Ectodermal cell (in vitro differentiated cells): ENCODE data around the gene ZIC5.

Source experiments
- H3K27ac ChIP-seq: 2 replicates; pipeline ENCODE4 v1.7.0; 2013; ENCODE audit warnings: mild to moderate bottlenecking, low read depth, low read length; ENCODE audit not compliant: insufficient read depth, poor library complexity, severe bottlenecking
- H3K27me3 ChIP-seq: 2 replicates; pipeline ENCODE4 v1.7.0; 2013; ENCODE audit warnings: mild to moderate bottlenecking, low read length; ENCODE audit not compliant: insufficient read depth, control insufficient read depth, poor library complexity, severe bottlenecking
- H3K36me3 ChIP-seq: one replicate; pipeline ENCODE4 v1.7.0; 2013; ENCODE audit warnings: low read length; ENCODE audit not compliant: control insufficient read depth, insufficient read depth
- H3K4me1 ChIP-seq: one replicate; pipeline ENCODE4 v1.7.0; 2013; ENCODE audit warnings: low read length; ENCODE audit not compliant: control insufficient read depth, insufficient read depth
- H3K4me3 ChIP-seq: 2 replicates; pipeline ENCODE4 v1.7.0; 2013; ENCODE audit warnings: low read depth, low read length, control low read depth; ENCODE audit not compliant: insufficient read depth
- H3K9me3 ChIP-seq: 2 replicates; pipeline ENCODE4 v1.7.0; 2013; ENCODE audit warnings: mild to moderate bottlenecking, low read length, moderate library complexity; ENCODE audit not compliant: control insufficient read depth
- WGBS, 2 experiments: methylation state at CpG; one replicate each; pipeline ENCODE4 v1.1.7; 2013; ENCODE audit warnings: missing lambda C conversion rate in 2 of 2; 5-methylcytosine and 5-hydroxymethylcytosine counted together

ZIC5 gene

DNA sequence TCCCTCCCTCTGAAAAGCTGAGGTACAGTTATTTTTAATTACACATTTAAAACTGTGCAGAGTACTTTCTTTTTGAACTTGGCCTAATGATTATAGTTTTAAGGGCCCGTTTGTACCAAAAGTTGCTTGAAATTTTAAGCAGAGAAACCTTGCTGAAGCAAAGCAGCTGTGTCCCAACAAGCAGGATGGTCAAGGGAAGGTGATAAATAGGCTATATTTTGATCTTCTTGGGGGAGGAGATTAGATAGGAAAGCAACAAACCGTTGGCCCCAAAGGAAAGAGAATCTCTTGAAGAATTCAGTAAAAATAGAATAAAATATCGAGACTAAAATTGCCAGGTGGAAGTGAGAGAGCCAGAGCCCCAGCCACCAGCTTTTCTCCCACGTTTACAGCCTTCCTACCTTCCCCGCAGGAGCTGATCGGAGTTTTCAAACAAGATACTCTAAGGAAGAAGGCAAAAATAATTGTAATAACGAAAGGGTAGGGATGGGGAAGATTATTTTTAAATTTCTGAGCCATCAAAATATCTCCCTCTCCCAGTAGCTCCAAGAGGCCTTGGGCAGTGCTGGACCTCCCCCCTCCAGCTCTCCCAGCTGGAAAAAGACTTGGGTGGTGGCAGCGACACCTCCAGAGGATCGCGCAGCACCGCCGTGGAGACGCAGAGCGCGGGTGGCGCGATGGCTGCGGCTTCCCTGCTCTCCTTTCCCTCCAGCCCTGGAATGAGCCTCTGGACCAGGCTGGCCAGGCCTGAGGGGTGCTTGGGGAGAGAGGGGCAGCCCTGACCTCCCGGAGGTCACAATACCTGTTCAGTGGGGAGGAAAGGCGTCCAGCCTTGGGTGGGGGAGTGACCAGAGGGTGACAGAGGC is 15.8 kb upstream of the ZIC5 start:
- peaks cover 40% of the 10 kb centered on the region for H3K36me3 ChIP-seq
- H3K27ac ChIP-seq, result peak overlapping the region; percentile 64
- H3K9me3 ChIP-seq, result no peaks in the 10 kb centered on the region
- peak overlapping the region; percentile 99 for H3K4me3 ChIP-seq
- H3K27me3 ChIP-seq, result peaks cover 44% of the 10 kb centered on the region
- H3K4me1 ChIP-seq, result peaks cover 20% of the 10 kb centered on the region
- 4 to 7% methylated on average over 19 of the region's 20 CpGs for WGBS, 2 experiments

DNA sequence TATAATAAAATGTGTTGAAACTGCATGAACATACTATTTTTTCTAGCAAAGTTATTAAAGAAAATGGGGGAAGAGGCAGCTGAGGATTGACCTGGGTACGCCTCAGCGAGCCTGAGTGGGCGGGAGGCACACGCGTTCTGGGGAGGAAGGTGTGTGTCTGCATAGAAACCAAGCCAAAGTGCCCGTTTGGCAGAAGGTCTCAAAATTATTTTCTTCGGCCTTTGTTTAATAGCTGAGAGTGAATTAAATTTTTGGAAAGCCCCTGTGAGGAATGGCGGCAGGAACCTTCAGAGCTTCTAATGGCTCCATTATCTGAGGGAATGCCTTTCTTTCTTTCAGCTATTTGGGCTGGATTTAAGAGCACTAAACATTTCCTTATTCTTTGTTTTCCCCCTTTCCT is 15.2 kb upstream of the ZIC5 start:
- no peaks in the 10 kb centered on the region for H3K9me3 ChIP-seq
- peak overlapping the region; percentile 99 for H3K4me3 ChIP-seq
- peak overlapping the region; percentile 64 for H3K27ac ChIP-seq
- H3K36me3 ChIP-seq, result peaks cover 44% of the 10 kb centered on the region
- peaks cover 13% of the 10 kb centered on the region for H3K4me1 ChIP-seq
- WGBS, 2 experiments, result 9 to 11% methylated on average over 8 of the region's 8 CpGs
- peaks cover 38% of the 10 kb centered on the region for H3K27me3 ChIP-seq

DNA sequence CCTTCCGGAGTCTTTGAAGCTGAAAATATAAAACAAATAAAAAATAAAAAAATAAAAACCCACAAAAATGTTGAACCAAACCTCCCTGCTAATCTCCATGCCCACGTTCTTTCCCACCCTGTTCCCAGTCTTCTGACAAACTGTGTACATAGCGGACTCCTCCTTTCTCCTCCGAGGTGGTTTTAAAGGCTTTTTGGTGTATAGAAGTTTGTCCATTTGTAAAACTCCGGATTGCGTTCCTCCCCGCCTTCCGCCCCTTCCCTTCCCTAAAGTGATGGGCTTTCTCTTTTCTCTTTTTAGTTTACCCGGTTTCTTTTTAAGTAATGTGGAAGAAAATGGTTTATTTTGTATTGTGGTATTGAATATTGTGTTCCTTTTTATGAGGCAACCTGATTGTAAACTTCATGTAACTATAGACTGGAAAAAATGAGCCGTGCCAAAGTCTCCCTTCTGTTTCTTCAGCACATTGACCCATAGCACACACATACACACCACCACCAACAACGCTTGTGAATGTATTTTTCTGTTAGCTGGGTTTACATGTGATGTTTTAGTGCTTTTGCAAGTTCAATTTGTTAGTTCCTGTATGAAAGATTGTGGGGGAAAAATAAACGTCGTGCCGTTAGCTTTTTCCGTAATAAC is 14.4 kb upstream of the ZIC5 start:
- Histone ChIP-seq H3K27me3 (peaks cover 31% of the 10 kb centered on the region), H3K36me3 (peaks cover 44% of the 10 kb centered on the region), H3K27ac (peak overlapping the region; percentile 64), H3K4me3 (peak overlapping the region; percentile 99), H3K4me1 (peaks cover 10% of the 10 kb centered on the region), H3K9me3 (no peaks in the 10 kb centered on the region)
- WGBS, 2 experiments, result 0 to 17% methylated on average over 2 to 10 of the region's 15 CpGs

DNA sequence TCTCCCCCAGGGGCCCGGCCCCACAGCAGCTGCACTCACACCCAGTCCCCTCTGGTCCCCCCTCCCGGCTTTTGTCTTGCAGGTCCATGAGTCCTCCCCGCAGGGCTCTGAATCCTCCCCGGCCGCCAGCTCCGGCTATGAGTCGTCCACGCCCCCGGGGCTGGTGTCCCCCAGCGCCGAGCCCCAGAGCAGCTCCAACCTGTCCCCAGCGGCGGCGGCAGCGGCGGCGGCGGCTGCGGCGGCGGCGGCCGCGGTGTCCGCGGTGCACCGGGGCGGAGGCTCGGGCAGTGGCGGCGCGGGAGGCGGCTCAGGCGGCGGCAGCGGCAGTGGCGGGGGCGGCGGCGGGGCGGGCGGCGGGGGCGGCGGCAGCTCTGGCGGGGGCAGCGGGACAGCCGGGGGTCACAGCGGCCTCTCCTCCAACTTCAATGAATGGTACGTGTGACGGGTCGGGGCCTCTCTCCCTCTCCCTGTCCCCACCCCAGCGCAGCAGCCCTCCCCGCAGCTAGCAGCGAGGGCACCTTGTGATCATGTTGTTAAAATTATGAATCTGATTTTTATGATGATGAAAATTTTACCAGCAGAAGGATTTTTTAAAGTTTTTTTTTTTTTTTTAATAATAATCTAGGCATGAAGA is 13.8 kb upstream of the ZIC5 start:
- peak overlapping the region; percentile 99 for H3K4me3 ChIP-seq
- peaks cover 24% of the 10 kb centered on the region for H3K27me3 ChIP-seq
- H3K27ac ChIP-seq, result peak overlapping the region; percentile 97
- no peaks in the 10 kb centered on the region for H3K9me3 ChIP-seq
- peaks cover 44% of the 10 kb centered on the region for H3K36me3 ChIP-seq
- peaks cover 4% of the 10 kb centered on the region for H3K4me1 ChIP-seq
- 0% methylated on average over 52 of the region's 55 CpGs for WGBS, 2 experiments

DNA sequence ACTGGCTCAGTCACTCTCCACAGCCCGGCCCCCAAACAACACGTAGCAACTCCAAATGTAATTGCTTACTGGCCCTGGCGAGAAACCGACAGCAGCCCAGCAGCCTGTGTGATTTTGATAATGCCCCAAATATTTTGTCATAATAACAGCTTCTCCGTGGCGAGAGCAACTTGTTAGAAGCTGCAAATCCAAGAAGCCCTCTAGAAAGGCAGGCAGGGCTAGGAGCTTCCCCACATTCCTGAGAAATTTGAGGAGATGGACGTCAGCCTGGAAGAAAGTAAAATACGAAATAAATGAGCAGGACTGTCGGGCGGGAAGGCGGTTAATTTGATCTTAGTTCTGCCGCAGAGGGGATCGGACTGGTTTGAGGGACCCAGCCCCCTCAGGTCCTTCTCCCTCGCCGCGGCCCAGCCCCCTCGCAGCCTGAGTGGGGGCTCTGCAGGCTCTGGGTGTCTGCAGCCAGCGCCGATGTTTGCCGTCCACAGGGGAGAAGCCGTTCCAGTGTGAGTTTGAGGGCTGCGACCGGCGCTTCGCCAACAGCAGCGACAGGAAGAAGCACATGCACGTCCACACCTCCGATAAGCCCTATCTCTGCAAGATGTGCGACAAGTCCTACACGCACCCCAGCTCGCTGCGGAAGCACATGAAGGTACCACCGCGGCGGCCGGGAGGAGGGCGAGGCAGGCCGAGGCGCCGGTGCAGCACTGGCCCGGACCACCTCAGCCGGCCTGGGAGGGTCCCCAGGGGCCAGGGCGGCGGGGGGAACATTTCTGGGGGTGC is 13.1 kb upstream of the ZIC5 start:
- Histone ChIP-seq H3K4me3 (peak overlapping the region; percentile 99), H3K27ac (peak overlapping the region; percentile 97), H3K27me3 (peaks cover 17% of the 10 kb centered on the region), H3K36me3 (peaks cover 44% of the 10 kb centered on the region), H3K4me1 (no peaks in the 10 kb centered on the region), H3K9me3 (no peaks in the 10 kb centered on the region)
- 0% methylated on average over 44 of the region's 44 CpGs for WGBS, 2 experiments

DNA sequence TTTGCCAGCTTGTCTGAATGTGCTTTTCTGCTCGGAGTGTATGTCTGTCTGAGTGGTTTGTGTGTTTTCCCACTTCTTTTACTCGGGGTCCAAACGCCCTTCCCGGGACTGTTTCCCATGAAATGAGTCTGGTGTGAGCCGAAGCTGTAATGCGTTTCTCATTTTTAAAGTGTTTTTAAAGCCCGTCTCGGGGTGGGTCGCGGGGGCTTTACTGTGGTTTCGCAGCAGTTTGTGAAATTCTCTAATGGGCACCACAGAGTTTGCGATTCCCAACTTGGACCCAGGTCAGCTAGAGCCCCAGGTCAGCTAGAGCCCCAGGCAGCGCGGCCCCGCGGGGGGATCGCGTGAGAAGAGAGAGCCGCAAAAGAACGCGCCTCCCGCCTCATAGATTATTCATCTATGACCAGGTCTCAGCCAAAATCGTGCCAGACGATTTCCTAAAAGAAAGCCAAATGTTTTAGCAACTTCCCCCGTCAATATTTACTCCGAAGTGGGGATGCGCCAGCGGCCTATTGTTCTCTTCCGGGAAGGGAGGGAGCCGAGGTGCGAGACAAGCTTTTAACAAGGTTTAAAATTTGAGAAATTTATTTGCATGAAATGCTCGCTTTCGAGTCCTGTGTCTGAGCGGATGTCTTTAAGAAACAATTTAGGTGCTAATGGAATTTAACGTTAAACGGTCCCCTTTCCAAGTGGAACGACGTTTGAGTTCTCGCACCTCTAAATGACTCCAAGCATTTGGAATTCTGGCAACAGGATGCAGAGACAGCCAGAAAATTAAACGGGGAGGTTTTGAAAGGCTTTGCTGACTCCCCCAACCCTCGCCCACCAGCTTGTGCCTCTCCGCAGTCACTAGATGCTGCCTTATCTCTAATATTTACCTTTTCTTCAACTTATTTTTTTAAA is 12.2 kb upstream of the ZIC5 start:
- Histone ChIP-seq H3K4me1 (peaks cover 4% of the 10 kb centered on the region), H3K27ac (peak overlapping the region; percentile 97), H3K27me3 (peaks cover 11% of the 10 kb centered on the region), H3K4me3 (peak overlapping the region; percentile 99), H3K36me3 (peaks cover 44% of the 10 kb centered on the region), H3K9me3 (no peaks in the 10 kb centered on the region)
- 0% methylated on average over 42 of the region's 42 CpGs for WGBS, 2 experiments

DNA sequence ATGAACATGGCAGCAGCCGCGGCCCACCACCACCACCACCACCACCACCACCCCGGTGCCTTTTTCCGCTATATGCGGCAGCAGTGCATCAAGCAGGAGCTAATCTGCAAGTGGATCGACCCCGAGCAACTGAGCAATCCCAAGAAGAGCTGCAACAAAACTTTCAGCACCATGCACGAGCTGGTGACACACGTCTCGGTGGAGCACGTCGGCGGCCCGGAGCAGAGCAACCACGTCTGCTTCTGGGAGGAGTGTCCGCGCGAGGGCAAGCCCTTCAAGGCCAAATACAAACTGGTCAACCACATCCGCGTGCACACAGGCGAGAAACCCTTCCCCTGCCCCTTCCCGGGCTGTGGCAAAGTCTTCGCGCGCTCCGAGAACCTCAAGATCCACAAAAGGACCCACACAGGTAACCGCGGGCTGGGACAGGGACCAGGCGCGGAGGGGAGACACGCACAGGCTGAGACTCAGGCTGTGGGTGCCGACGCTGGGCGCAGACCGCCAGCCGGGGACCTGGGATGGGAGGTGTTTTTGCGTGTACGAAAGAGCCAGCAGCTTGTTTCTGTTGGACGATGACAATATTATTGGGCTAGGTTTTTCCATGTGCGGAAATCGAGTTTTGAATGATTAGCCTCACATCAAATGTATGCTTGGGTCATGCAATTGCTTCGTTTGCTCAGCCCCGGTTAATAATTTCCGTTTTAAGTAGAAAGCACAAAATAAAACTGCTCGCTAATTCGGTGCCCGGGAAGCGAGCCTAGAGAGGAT is 11.3 kb upstream of the ZIC5 start:
- Histone ChIP-seq H3K4me1 (peaks cover 11% of the 10 kb centered on the region), H3K27ac (peak overlapping the region; percentile 97), H3K9me3 (no peaks in the 10 kb centered on the region), H3K27me3 (peaks cover 12% of the 10 kb centered on the region), H3K4me3 (peak overlapping the region; percentile 99), H3K36me3 (peaks cover 44% of the 10 kb centered on the region)
- 0% methylated on average over 48 of the region's 48 CpGs for WGBS, 2 experiments

DNA sequence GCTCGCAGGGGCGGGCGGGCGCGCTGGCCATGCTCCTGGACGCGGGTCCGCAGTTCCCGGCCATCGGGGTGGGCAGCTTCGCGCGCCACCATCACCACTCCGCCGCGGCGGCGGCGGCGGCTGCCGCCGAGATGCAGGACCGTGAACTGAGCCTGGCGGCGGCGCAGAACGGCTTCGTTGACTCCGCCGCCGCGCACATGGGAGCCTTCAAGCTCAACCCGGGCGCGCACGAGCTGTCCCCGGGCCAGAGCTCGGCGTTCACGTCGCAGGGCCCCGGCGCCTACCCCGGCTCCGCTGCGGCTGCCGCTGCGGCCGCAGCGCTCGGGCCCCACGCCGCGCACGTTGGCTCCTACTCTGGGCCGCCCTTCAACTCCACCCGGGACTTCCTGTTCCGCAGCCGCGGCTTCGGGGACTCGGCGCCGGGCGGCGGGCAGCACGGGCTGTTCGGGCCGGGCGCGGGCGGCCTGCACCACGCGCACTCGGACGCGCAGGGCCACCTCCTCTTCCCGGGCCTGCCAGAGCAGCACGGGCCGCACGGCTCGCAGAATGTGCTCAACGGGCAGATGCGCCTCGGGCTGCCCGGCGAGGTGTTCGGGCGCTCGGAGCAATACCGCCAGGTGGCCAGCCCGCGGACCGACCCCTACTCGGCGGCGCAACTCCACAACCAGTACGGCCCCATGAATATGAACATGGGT is 10.6 kb upstream of the ZIC5 start:
- H3K27ac ChIP-seq, result peak overlapping the region; percentile 97
- H3K4me1 ChIP-seq, result peaks cover 18% of the 10 kb centered on the region
- H3K9me3 ChIP-seq, result no peaks in the 10 kb centered on the region
- WGBS, 2 experiments, result 0% methylated on average over 98 of the region's 98 CpGs
- H3K36me3 ChIP-seq, result peaks cover 36% of the 10 kb centered on the region
- H3K27me3 ChIP-seq, result peaks cover 18% of the 10 kb centered on the region
- H3K4me3 ChIP-seq, result peak overlapping the region; percentile 99
